ENCODE data around the gene LRFN2. TPM values are rescaled to one million over a fixed set of nuclear protein-coding genes. Genes with fewer than 3 reads are reported as not detected.

Gene LRFN2
- total and polyA plus RNA-seq, 2 of the 8 experiments (the other 6 are each of a cell fraction or from before 2014, with no cell fraction given) = 2.3 TPM

DNA sequence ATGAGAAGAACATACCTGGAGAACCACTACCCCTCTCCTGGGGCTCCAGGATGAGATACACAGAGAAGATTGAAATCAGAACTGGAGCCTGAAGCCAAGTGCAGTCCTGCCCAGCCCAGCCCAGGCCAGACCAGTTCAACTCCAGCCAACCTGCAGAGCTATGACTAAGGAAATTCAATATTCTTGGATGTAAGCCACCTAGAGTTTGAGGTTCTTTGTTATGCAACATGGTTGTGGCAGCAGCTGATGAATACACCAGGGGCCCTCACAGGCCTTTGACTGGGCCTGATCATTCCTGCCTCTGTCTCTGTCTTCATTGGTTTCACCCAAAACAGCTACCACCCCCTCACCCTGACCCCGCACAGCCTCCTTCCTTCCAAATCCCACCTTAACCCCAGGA, 167.8 kb downstream of the LRFN2 start:
- H2BK120ac ChIP-seq (replicated peaks; ENCODE audit: low read depth, low read length) = peak overlapping the region; percentile 83
- TF ChIP-seq GABPA (IDR thresholded peaks at IDR 0.05; ENCODE audit: borderline replicate concordance, insufficient read depth, low read length) = no peak
- no peak for TF ChIP-seq TBP (IDR thresholded peaks at IDR 0.05; ENCODE audit: low read depth, low read length)
- TF ChIP-seq CHD1 (IDR thresholded peaks at IDR 0.05; ENCODE audit: low read depth, low read length) = no peak
- TF ChIP-seq RBBP5 (IDR thresholded peaks at IDR 0.05; ENCODE audit: borderline replicate concordance, low read depth, low read length) = no peak
- TF ChIP-seq FOSL1 (IDR thresholded peaks at IDR 0.05; ENCODE audit: insufficient read depth, low read depth, low read length) = no peak
- TF ChIP-seq ASH2L (IDR thresholded peaks at IDR 0.05; ENCODE audit: low read length) = no peak
- no peak for TF ChIP-seq KDM1A (IDR thresholded peaks at IDR 0.05; ENCODE audit: borderline replicate concordance, low read length)
- TF ChIP-seq USF2 (IDR thresholded peaks at IDR 0.05; ENCODE audit: low read length) = no peak
- no peak for TF ChIP-seq CREB1 (IDR thresholded peaks at IDR 0.05)
- TF ChIP-seq RAD21 (IDR thresholded peaks at IDR 0.05 in 1 of 2, conservative IDR thresholded peaks at IDR 0.05 in 1 of 2; ENCODE audit: low read depth in 2 of 2, low read length in 2 of 2) = peak in 1 of 2 experiments; percentile 24; a peak in 1 of 4 replicates
- no peak for TF ChIP-seq ZNF274 (IDR thresholded peaks at IDR 0.05; ENCODE audit: borderline replicate concordance, extremely low read depth, low read length)
- peak; percentile 23; the same call in 1 of the 2 replicates for TF ChIP-seq CEBPB (IDR thresholded peaks at IDR 0.05; ENCODE audit: low read depth, low read length)

More for the DNA sequence above, 167.8 kb downstream of the LRFN2 start:
- H2BK20ac ChIP-seq (ENCODE audit: low read length) = peak overlapping the region; percentile 67; the same call in 1 of the 2 replicates
- H4K8ac ChIP-seq (ENCODE audit: extremely low read depth, insufficient read depth, low read length) = no peak overlapping the region
- H3K4me2 ChIP-seq (ENCODE audit: insufficient read depth in 1 of 2, low read depth in 2 of 2, low read length in 2 of 2) = peak overlapping the region; percentile 41 to 59
- no peak overlapping the region for H3K23ac ChIP-seq (ENCODE audit: insufficient read length)
- no peaks in the 10 kb centered on the region for H3K36me3 ChIP-seq (ENCODE audit: control insufficient read depth in 2 of 4, insufficient read depth in 4 of 4, low read length in 3 of 4)
- no peak overlapping the region for H3K9ac ChIP-seq (replicated peaks in 1 of 4; ENCODE audit: extremely low read depth in 1 of 4, low read depth in 3 of 4, low read length in 3 of 4)
- peak overlapping the region in 1 of 4 experiments; percentile 31; a peak in 2 of 8 replicates for H3K4me3 ChIP-seq (ENCODE audit: extremely low read depth in 1 of 4, insufficient read depth in 2 of 4, low read depth in 3 of 4, low read length in 4 of 4)
- H3K79me2 ChIP-seq (ENCODE audit: control insufficient read depth in 1 of 2, insufficient read depth in 2 of 2, low read length in 2 of 2) = no peaks in the 10 kb centered on the region
- no peaks in the 10 kb centered on the region for H4K20me1 ChIP-seq (replicated peaks in 1 of 2; ENCODE audit: control insufficient read depth in 1 of 2, insufficient read depth in 2 of 2, low read length in 2 of 2)
- no peak overlapping the region for H3K14ac ChIP-seq (ENCODE audit: insufficient read length)
- H3K9me3 ChIP-seq (ENCODE audit: insufficient read depth in 2 of 2, low read depth in 1 of 2, low read length in 1 of 2) = no peaks in the 10 kb centered on the region
- no peak overlapping the region for H2AFZ ChIP-seq (ENCODE audit: low read length)
- FAIRE-seq = no peak
- peak overlapping the region; percentile 76; the same call in 1 of the 2 replicates for H2BK5ac ChIP-seq (ENCODE audit: low read depth, low read length)
- no peaks in the 10 kb centered on the region for H3K23me2 ChIP-seq (ENCODE audit: low read depth, low read length)
- peaks cover 15 to 31% (median 21%) of the 10 kb centered on the region in 4 experiments for H3K4me1 ChIP-seq (replicated peaks in 1 of 4; ENCODE audit: control insufficient read depth in 3 of 4, insufficient read depth in 4 of 4, low read length in 3 of 4)
- peak overlapping the region; percentile 36; the same call in 1 of the 2 replicates for H3K27ac ChIP-seq (ENCODE audit: low read depth, low read length)
- H3K18ac ChIP-seq (ENCODE audit: extremely low read depth, low read length) = peak overlapping the region; percentile 39; the same call in 1 of the 2 replicates
- ChIA-PET CTCF (ENCODE audit: partially characterized antibody) (interaction anchor here (0.9 to 5.4 kb wide), 10 partner anchors 10 to 230 kb away, joined by 3 to 30 read pairs (median 3); no protein-coding TSS in a partner anchor), POLR2A (ENCODE audit: partially characterized antibody) (interaction anchor here (1.0 to 2.2 kb wide), 3 partner anchors 13 to 43 kb away, joined by 3 to 5 read pairs (median 3); no protein-coding TSS in a partner anchor)
- no peaks in the 10 kb centered on the region for H3K79me1 ChIP-seq (ENCODE audit: low read depth, low read length)
- no peak overlapping the region for H4K5ac ChIP-seq (ENCODE audit: insufficient read length, low read depth, low read length)
- H3K4ac ChIP-seq (replicated peaks; ENCODE audit: insufficient read length, low read depth, low read length) = peak overlapping the region; percentile 55
- peak overlapping the region; percentile 27; the same call in 1 of the 2 replicates for H2AK5ac ChIP-seq (ENCODE audit: low read depth, low read length)
- H3K56ac ChIP-seq (replicated peaks; ENCODE audit: insufficient read length, low read depth, low read length) = no peak overlapping the region
- peak overlapping the region; percentile 71; the same call in 1 of the 2 replicates for H2BK12ac ChIP-seq (ENCODE audit: low read depth, low read length)
- DNase-seq (ENCODE audit: low read depth in 1 of 2, low spot score in 2 of 2) = no peak
- H3K27me3 ChIP-seq (replicated peaks in 1 of 4; ENCODE audit: control insufficient read depth in 3 of 4, extremely low read depth in 1 of 4, insufficient read depth in 3 of 4, low read length in 3 of 4) = no peaks in the 10 kb centered on the region
- peak overlapping the region; percentile 82 for H4K91ac ChIP-seq (replicated peaks; ENCODE audit: insufficient read length, low read length)
- no peak overlapping the region; the same call in 1 of the 2 replicates for H2BK15ac ChIP-seq (ENCODE audit: low read length)
- 80% methylated on average over 1 of the region's 1 CpG; no CpG with 5 or more reads in 1 of the 2 experiments for WGBS, 2 experiments (ENCODE audit: extremely low coverage in 1 of 2, insufficient coverage in 1 of 2, insufficient read length in 1 of 2, insufficient replicate concordance in 2 of 2, low coverage in 1 of 2, low lambda C conversion rate in 2 of 2, missing lambda C conversion rate in 1 of 2)

All from H1 (cell line).